ENCODE measurements around the gene GOLPH3. TPM values are rescaled to one million over a fixed set of nuclear protein-coding genes. Genes with fewer than 3 reads are reported as not detected.

GOLPH3 gene
- total RNA-seq, 1 experiment from 2014 or later: 69.2 TPM

GRCh38 chr5:32153723-32154122 lies 20.4 kb downstream of the GOLPH3 start:
- Histone ChIP-seq H3K4me2 (ENCODE audit: low read length) (no peak overlapping the region), H2AFZ (ENCODE audit: low read depth, low read length, poor library complexity, severe bottlenecking) (no peak overlapping the region), H3K27me3 (ENCODE audit: insufficient read depth, low read length) (no peaks in the 10 kb centered on the region), H3K36me3 (ENCODE audit: control insufficient read depth in 1 of 2, insufficient read depth in 2 of 2, low read length in 2 of 2) (no peaks in the 10 kb centered on the region), H3K9me3 (ENCODE audit: control insufficient read depth in 1 of 2, insufficient read depth in 1 of 2, low read depth in 1 of 2, low read length in 2 of 2) (no peaks in the 10 kb centered on the region), H3K27ac (ENCODE audit: low read depth, low read length) (no peak overlapping the region), H4K20me1 (ENCODE audit: insufficient read depth) (peaks cover 21% of the 10 kb centered on the region; the same call in 1 of the 2 replicates), H3K79me2 (ENCODE audit: insufficient read depth, low read length) (peaks cover 98% of the 10 kb centered on the region), H3K9ac (ENCODE audit: low read length) (no peak overlapping the region), H3K9me2 (ENCODE audit: insufficient read depth) (no peaks in the 10 kb centered on the region), H3K4me1 (ENCODE audit: control insufficient read depth in 1 of 2, insufficient read depth in 2 of 2, low read length in 2 of 2) (no peaks in the 10 kb centered on the region), H3K4me3 (replicated peaks in 1 of 2; ENCODE audit: low read depth in 1 of 2, low read length in 2 of 2) (no peak overlapping the region)
- BruUV-seq (replicated peaks): no TSS peak
- no peak for ATAC-seq
- ChIA-PET RAD21 (ENCODE audit: low non-redundant PET in 1 of 2, low total read pairs in 2 of 2, uncharacterized antibody in 2 of 2, unreplicated experiment in 2 of 2) (no interaction called here), CTCF (no interaction called here), POLR2A (no interaction called here)
- no peak for TF ChIP-seq ZNF274 (IDR thresholded peaks at IDR 0.05; ENCODE audit: low read depth, low read length)
- no peak for TF ChIP-seq EZH2phosphoT487 (IDR thresholded peaks at IDR 0.05; ENCODE audit: borderline replicate concordance)
- no peak for TF ChIP-seq ELF1 (IDR thresholded peaks at IDR 0.05; ENCODE audit: borderline replicate concordance, low read depth)
- TF ChIP-seq TCF7L2 (IDR thresholded peaks at IDR 0.05; ENCODE audit: borderline replicate concordance, extremely low read depth, insufficient read depth, insufficient read length): no peak
- no peak for TF ChIP-seq ZBTB33 (IDR thresholded peaks at IDR 0.05; ENCODE audit: extremely low read depth, insufficient replicate concordance, low read length)
- no peak for TF ChIP-seq JUND (IDR thresholded peaks at IDR 0.05)
- no peak for TF ChIP-seq ZFX (IDR thresholded peaks at IDR 0.05)
- no peak for TF ChIP-seq CTCF (IDR thresholded peaks at IDR 0.05 in 2 of 3, conservative IDR thresholded peaks at IDR 0.05 in 1 of 3; ENCODE audit: borderline replicate concordance in 1 of 3, insufficient read depth in 1 of 3, low read depth in 2 of 3, low read length in 2 of 3)
- TF ChIP-seq SP1 (IDR thresholded peaks at IDR 0.05; ENCODE audit: low read depth): no peak
- no peak for TF ChIP-seq RAD21 (IDR thresholded peaks at IDR 0.05; ENCODE audit: low read depth)
- no peak for TF ChIP-seq YY1 (IDR thresholded peaks at IDR 0.05; ENCODE audit: extremely low read depth, insufficient replicate concordance, low read depth, low read length)
- no peak for DNase-seq (ENCODE audit: low read depth, low spot score)
- intact Hi-C loops (cut with micrococcal nuclease): no loop called here

All from HCT116 (cell line).